ENCODE data around the gene VIL1.

The VIL1 gene

DNA sequence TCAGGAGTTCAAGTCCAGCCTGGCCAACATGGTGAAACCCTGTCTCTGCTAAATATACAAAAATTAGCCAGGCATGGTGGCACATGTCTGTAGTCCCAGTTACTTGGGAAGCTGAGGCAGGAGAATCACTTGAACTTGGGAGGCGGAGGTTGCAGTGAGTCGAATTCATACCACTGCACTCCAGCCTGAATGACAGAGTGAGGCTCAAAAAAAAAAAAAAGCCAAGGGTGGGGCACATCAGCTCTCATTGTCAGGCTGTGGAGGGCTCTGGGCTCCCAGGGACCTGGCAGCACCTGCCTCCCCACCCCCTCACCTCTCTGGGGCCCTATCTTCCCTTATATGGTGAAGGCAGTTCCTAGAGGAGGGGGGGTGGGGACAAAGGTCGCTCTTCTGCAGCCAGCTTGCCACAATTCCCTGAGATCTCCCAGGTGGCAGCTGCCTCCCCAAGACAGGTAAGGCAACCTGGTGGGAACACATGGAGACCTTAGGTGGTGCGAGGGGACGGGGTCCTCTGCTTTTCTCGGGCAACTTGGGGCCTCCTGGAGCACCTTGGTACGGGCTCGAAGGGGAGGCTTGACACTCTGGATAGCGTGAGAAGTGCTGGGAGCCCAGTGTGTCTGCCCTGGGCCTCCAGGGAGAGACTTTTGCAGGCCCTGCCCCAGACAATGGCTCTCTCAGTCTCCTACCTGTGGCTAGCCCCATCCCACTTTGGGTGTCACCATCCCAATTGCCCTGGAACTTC is at the start of gene VIL1:
Gene VIL1, plus strand, starts transcription at position 407 of the 742 bp plus-strand sequence. CDS start 4,656 bp downstream, outside the sequence.
- no peak for DNase-seq

DNA sequence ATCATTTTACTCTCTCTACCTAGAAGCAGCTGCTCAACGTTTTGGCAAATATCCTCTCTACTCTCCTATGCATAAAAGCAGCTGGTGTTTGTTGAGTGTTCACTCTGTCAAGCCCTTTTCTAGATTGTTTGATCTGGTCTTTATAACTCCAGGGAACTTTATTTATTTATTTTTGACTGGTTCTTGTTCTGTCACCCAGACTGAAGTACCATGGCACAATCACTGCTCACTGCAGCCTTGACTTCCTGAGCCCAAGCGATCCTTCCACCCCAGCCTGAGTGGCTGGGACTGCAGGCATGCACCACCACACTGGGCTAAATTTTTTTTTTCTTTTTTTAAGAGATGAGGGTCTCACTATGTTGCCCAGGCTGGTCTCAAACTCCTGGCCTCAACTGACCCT is 49.6 kb upstream of the VIL1 start:
- no peak for DNase-seq

DNA sequence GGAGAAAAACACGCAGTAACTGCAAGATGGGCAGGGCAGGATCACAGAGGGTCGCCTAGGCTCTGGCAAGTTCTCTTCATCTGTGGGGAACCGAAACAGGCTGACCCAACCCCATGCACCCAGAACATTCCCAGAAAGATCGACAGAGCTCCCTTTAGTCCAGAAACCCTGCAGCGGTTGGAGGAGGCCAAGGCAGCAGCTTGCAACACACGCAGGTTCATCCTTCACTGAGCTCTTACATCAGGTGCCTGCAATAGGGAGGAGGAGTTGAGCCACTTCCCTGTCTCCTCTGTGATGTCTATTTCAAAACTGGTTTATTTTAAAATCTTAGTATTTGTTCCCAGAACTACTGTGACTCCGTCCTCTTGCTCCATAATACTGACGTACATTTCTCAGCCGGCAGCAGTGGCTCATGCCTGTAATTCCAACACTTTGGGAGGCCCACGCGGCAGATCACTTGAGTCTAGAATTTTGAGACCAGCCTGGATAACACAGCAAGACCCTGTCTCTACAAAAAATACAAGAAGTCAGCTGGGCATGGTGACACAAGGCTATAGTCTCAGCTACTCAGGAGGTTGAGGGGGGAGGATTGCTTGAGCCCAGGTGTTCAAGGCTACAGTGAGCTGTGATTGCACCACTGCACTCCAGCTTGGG is 48.4 kb upstream of the VIL1 start:
- no peak for DNase-seq

DNA sequence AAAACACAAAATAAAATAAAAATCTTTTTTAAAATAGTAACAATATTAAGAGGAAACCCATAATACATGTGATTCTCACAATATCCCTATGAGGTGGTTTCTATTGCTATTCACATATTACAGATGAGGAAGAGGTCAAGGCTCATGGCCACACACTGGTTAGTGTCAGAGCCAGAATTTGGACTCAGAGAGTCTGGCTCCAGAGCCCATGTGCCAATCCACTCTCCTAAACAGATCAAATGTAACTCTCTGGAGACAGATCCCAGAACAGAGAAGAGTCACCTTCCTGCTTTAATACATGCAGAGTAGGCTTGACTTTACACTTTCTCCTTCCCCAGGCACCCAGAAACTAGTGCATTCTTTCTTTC is 47.0 kb upstream of the VIL1 start:
- DNase-seq, result no peak

GRCh38 chr2:218374795-218375194 is 44.1 kb upstream of the VIL1 start:
- DNase-seq, result no peak

DNA sequence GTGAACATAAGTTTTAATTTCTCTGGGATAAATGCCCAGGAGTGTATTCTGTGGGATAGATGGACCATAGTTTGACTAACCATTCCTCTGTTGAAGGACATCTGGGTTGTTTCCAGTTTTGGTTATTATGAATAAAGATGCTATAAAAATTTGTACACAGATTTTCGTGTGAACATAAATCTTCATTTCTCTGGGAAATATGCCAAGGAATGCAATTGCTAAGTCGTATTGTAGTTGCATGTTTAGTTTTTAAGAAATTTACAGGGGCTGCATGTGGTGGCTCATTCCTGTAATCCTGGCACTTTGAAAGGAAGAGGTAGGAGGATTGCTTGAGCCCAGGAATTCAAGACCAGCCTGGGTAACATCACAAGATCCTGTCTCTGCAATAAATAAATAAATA is 43.7 kb upstream of the VIL1 start:
- DNase-seq, result no peak

GRCh38 chr2:218378053-218378452 is 40.9 kb upstream of the VIL1 start:
- DNase-seq, result no peak

GRCh38 chr2:218381916-218382366 is 37.0 kb upstream of the VIL1 start, which contains the start of gene SLC11A1:
Gene SLC11A1 (plus strand): TSS chr2:218382273. CDS start chr2:218382369, 96 bp downstream.
- DNase-seq, result no peak

DNA sequence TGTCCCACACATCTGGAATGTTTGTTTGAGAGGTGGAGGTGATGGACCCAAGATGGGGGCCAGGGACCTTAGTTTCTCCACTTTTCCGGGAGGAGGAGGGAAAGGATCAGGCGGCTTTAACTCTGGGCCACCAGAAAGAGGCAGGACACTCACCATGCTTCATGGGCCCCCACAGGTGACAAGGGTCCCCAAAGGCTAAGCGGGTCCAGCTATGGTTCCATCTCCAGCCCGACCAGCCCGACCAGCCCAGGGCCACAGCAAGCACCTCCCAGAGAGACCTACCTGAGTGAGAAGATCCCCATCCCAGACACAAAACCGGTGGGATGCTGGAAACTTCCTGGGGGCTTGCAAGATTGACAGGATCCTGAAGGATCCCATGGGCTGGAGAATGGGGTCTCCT is 36.1 kb upstream of the VIL1 start:
- DNase-seq, result no peak

DNA sequence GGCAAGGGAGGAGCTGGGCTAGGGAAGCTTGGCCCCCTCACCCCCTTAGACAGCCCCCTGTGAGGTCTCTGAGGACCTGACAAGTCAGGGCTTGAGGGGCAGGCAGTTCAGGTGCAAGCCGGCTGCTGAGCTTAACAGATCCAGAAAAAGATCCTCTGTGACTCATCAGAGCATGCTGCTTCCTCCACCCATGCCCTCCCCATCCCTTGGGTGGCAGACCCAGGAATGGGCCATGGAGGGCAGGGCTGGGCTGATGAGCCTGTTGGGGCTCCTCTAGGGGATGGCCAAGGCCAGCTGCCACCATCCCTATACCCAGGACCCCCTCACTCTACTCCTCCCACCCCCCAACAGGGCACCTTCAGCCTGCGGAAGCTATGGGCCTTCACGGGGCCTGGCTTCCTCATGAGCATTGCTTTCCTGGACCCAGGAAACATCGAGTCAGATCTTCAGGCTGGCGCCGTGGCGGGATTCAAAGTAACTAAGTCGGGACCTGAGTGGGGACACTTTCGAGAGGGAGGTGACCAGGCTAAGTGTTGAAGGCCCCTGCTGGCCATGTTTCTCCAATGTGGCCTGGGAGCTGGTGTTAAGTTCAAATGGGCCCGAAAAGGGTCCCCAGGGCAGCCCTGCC is 34.9 kb upstream of the VIL1 start:
- no peak for DNase-seq

DNA sequence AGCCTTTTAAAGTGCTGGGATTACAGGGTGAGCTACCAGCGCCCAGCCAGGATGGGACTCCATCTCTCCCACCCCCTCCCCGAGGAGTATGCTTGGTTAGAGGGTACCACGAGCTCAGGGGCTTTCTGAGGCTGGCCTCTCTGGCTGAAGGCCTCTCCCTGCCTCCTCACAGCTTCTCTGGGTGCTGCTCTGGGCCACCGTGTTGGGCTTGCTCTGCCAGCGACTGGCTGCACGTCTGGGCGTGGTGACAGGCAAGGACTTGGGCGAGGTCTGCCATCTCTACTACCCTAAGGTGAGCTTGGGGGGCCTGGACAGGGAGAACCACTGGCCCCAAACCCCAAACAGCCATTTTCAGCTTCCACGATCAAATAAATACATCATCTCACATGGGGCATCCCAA is 33.9 kb upstream of the VIL1 start:
- DNase-seq, result no peak

DNA sequence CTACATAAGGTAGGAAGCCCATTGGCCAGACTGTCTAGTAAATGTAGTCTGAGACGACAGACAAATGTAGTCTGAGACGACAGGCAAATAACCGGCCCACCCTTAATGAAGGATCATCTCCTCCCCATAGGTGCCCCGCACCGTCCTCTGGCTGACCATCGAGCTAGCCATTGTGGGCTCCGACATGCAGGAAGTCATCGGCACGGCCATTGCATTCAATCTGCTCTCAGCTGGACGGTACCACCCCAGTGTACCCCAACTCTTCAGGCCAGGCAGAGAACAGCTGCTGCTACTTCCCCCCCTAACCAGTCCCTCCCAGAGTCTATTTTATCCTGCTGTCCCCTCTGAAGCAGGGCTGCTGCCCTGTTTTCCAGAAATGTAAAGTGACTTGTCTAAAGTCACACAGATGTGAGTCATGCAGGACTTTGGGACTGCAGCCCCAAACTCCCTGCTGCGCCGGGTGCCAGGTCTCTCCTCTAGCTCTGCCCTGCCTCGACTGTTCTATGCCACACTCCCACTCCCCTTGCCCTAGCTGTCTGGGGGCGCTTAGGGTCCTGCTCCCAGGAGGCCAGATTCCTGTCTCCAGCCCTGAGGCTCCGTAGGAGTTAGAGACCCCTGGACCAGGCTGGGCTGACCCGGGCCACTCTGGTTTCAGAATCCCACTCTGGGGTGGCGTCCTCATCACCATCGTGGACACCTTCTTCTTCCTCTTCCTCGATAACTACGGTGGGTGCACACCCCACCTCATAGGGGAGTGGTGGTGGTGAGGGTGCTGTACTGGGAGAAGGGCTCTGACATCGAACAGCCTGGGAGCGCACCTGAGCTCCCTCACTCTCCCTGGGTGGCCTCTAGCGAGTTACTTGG is 32.2 kb upstream of the VIL1 start:
- no peak for DNase-seq

GRCh38 chr2:218387369-218388194 is 31.3 kb upstream of the VIL1 start:
- no peak for DNase-seq

GRCh38 chr2:218389333-218390150 is 29.4 kb upstream of the VIL1 start:
- DNase-seq, result no peak

DNA sequence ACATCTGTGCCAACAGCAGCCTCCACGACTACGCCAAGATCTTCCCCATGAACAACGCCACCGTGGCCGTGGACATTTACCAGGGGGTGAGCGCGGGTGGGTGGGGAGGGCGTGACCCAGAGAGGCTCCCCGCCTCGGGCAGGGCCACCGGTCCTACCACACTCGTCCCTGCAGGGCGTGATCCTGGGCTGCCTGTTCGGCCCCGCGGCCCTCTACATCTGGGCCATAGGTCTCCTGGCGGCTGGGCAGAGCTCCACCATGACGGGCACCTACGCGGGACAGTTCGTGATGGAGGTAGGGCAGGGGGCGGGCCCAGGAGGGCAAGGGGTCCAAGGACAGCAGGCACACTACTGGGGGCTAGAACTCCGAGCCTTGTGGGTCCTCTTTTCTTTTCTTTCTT is 27.7 kb upstream of the VIL1 start:
- DNase-seq, result no peak

GRCh38 chr2:218392459-218392858 is 26.5 kb upstream of the VIL1 start:
- DNase-seq, result no peak

DNA sequence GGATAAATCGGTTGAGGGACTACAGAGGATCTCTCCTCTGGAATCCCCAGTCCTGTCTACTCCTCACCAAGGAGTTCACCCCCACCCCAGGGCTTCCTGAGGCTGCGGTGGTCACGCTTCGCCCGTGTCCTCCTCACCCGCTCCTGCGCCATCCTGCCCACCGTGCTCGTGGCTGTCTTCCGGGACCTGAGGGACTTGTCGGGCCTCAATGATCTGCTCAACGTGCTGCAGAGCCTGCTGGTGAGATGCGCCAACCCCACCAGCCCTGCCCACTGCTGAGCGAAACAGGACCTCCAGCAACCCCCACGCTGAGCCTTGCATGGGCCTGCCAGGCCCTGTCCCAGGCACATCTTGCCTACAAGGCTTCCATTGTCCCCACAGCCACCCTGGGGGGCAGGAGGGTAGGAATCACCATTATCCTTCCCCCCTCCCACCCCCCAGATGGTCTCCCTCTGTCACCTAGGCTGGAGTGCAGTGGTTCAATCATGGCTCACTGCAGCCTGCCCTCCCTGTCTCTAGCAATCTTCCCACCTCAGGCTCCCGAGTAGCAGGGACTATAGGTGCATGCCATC is 25.9 kb upstream of the VIL1 start:
- DNase-seq, result no peak

GRCh38 chr2:218393750-218394290 is 25.1 kb upstream of the VIL1 start:
- no peak for DNase-seq

GRCh38 chr2:218394298-218395089 is 24.4 kb upstream of the VIL1 start:
- no peak for DNase-seq

GRCh38 chr2:218395090-218395444 is 23.9 kb upstream of the VIL1 start:
- DNase-seq, result no peak
